HL-60 (cell line): ENCODE results near the gene RBM38.

Experiments used
- DNase-seq, 2 experiments: peaks; one replicate each; pipeline ENCODE4 v3.0.0-alpha.2; 2010 to 2020; ENCODE audit warnings: low read depth in 1 of 2, low spot score in 1 of 2
- H3K27ac ChIP-seq: fragments of 250-450 bp; sonication (Bioruptor Pico); replicated peaks from 2 replicates; pipeline ENCODE4 v1.5.1; 2020; ENCODE audit warnings: mild to moderate bottlenecking, moderate library complexity
- H3K27me3 ChIP-seq: fragments of 250-450 bp; sonication (Bioruptor Pico); 2 replicates; pipeline ENCODE4 v1.5.1; 2021; ENCODE audit warnings: mild to moderate bottlenecking, moderate library complexity; ENCODE audit not compliant: insufficient read depth, poor library complexity, severe bottlenecking
- H3K4me3 ChIP-seq: replicated peaks from 2 replicates; pipeline ENCODE4 v1.5.1; 2011; ENCODE audit warnings: mild to moderate bottlenecking, control low read depth, low read length; ENCODE audit not compliant: insufficient read depth
- GABPA ChIP-seq: IDR thresholded peaks from 2 replicates; pipeline ENCODE4 v1.6.1; 2012; ENCODE audit warnings: low read depth
- POLR2AphosphoS5 ChIP-seq: IDR thresholded peaks from 2 replicates; pipeline ENCODE4 v1.6.1; 2012; ENCODE audit warnings: low read depth
- SPI1 ChIP-seq: IDR thresholded peaks from 2 replicates; pipeline ENCODE4 v1.6.1; 2012; ENCODE audit warnings: low read depth, mild to moderate bottlenecking, borderline replicate concordance
- TF ChIP-seq, protein P1 (sequence below): IDR thresholded peaks from 2 replicates; pipeline ENCODE4 v1.6.1; 2012; ENCODE audit warnings: low read depth; ENCODE audit not compliant: insufficient replicate concordance
- TF ChIP-seq, protein P2 (sequence below): IDR thresholded peaks from one replicate; pipeline ENCODE4 v1.5.1; 2011; ENCODE audit warnings: low read length, control low read depth, inconsistent platforms; ENCODE audit not compliant: insufficient read depth

RBM38 gene

DNA sequence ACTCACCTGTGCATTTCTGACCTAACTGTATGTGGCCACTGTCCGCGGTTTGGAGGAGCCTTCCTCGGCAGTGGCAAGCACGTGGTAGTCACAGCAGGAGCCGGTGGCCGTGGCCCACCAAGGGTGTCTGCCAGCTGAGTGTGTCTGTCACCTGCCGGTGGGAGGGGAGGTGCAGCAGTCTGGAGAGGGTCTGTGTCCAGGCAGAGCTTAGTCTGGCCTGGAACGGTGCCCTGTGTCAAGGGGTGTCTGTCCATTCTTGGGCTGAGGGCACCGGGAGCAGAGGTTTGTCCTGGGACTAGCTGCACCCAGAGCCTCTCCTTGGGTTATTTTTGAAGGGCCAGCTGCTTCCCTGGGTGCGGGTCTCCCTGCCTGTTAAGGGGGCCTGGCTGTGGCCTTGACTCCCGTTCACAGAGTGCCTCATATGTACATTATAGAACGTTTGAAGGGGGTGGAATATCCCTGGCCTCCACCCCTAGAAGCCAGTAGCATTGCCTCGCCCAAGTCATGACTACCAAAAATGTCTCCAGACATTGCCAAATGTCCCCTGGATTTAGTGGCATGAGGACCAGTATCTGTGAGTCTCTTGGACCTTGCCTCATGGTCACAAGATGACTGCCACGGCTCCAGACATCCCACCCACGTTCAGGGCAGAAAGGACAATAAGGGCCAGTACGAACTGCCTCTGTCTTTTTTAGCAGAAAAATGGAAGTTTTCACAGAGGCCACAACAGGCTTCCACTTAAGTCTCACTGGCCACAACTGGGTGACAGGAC, 5.2 kb downstream of the RBM38 start:
- Histone ChIP-seq H3K27ac (no peak overlapping the region), H3K27me3 (no peaks in the 10 kb centered on the region), H3K4me3 (no peak overlapping the region)
- TF ChIP-seq, protein P1, sequence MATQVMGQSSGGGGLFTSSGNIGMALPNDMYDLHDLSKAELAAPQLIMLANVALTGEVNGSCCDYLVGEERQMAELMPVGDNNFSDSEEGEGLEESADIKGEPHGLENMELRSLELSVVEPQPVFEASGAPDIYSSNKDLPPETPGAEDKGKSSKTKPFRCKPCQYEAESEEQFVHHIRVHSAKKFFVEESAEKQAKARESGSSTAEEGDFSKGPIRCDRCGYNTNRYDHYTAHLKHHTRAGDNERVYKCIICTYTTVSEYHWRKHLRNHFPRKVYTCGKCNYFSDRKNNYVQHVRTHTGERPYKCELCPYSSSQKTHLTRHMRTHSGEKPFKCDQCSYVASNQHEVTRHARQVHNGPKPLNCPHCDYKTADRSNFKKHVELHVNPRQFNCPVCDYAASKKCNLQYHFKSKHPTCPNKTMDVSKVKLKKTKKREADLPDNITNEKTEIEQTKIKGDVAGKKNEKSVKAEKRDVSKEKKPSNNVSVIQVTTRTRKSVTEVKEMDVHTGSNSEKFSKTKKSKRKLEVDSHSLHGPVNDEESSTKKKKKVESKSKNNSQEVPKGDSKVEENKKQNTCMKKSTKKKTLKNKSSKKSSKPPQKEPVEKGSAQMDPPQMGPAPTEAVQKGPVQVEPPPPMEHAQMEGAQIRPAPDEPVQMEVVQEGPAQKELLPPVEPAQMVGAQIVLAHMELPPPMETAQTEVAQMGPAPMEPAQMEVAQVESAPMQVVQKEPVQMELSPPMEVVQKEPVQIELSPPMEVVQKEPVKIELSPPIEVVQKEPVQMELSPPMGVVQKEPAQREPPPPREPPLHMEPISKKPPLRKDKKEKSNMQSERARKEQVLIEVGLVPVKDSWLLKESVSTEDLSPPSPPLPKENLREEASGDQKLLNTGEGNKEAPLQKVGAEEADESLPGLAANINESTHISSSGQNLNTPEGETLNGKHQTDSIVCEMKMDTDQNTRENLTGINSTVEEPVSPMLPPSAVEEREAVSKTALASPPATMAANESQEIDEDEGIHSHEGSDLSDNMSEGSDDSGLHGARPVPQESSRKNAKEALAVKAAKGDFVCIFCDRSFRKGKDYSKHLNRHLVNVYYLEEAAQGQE, result no peak
- TF ChIP-seq GABPA, result no peak
- TF ChIP-seq, protein P2, sequence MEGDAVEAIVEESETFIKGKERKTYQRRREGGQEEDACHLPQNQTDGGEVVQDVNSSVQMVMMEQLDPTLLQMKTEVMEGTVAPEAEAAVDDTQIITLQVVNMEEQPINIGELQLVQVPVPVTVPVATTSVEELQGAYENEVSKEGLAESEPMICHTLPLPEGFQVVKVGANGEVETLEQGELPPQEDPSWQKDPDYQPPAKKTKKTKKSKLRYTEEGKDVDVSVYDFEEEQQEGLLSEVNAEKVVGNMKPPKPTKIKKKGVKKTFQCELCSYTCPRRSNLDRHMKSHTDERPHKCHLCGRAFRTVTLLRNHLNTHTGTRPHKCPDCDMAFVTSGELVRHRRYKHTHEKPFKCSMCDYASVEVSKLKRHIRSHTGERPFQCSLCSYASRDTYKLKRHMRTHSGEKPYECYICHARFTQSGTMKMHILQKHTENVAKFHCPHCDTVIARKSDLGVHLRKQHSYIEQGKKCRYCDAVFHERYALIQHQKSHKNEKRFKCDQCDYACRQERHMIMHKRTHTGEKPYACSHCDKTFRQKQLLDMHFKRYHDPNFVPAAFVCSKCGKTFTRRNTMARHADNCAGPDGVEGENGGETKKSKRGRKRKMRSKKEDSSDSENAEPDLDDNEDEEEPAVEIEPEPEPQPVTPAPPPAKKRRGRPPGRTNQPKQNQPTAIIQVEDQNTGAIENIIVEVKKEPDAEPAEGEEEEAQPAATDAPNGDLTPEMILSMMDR, result no peak
- no peak for TF ChIP-seq POLR2AphosphoS5
- TF ChIP-seq SPI1, result no peak
- DNase-seq, result no peak

DNA sequence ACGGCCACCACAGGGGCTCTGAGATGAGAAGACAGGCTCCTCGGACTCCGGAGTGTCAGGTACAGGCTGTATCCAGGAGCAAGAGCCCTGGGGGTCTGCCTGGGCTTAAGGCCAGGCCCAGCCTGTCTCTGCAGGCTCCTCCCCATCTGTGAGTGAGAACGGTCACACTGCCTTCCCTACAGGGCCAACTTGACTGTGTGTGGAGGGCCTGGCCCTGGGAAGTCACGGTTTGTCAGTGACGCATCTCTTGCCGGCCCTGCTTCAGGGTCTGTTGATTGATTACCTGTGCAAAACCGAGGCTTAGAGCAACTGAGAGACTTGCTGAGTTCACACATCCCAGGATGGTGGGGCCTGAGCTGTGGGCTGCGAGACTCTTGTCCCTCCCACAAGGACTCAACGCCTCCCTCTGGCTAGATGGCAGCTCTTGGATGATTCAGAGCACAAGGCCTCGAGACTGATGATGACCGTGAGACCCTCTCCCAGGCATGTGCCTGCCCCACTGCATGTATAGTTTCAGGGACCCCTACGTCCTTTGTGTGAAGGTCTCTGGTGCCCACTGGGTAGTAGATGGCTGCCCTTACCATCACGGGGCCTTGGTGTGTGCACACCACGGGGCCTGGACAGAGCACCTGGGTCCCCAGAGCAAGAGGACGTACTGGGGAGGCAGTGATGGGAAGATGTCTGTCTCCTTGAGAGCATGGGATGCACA, 5.9 kb downstream of the RBM38 start:
- no peak for DNase-seq
- TF ChIP-seq, protein P2, result no peak
- TF ChIP-seq GABPA (no peak), POLR2AphosphoS5 (no peak), SPI1 (no peak)
- TF ChIP-seq, protein P1, result no peak
- H3K27me3 ChIP-seq, result no peaks in the 10 kb centered on the region
- no peak overlapping the region for H3K4me3 ChIP-seq
- no peak overlapping the region for H3K27ac ChIP-seq

DNA sequence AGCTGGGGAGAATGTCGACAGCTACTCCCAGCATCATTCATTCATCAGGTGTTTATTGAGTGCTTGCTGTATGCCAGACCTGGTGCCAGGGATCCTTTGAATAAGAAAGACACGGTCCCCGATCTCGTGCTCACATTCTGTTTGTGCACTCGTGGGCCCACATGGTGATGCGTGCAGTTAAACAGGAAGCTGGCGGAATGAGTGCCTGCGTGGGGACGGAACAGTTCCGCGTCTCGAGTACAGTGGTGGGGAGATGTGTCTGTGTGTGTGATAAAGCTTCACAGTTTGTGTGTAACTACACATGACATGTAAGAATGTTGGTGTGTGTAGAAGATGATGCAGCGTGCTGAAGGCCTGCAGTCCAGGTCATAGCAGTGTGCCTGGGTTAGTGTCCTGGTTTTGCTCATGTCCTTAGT, 6.5 kb downstream of the RBM38 start:
- H3K27me3 ChIP-seq, result no peaks in the 10 kb centered on the region
- no peak overlapping the region for H3K27ac ChIP-seq
- TF ChIP-seq POLR2AphosphoS5, result no peak
- TF ChIP-seq GABPA, result no peak
- TF ChIP-seq SPI1, result no peak
- TF ChIP-seq, protein P2, result no peak
- TF ChIP-seq, protein P1, result no peak
- H3K4me3 ChIP-seq, result no peak overlapping the region
- no peak for DNase-seq
